GM21528 (cell line): ENCODE results near the gene LHX8.
"Not testable (repeated sequence)": the region's sequence is repeated elsewhere in the genome, so short reads cannot be mapped to it uniquely, and the experiment has no call there.

ENCODE experiments used
- ATAC-seq: cut with Tn5 transposase; IDR thresholded peaks from one replicate; pipeline ENCODE4 v1.9.1; 2021; ENCODE audit warnings: mild to moderate bottlenecking, moderate library complexity; ENCODE audit not compliant: unreplicated experiment, low FRiP score

The LHX8 gene

GRCh38 chr1:75132242-75132811, 1.9 kb upstream of the LHX8 start:
- ATAC-seq = no peak

GRCh38 chr1:75132812-75133619, 1.2 kb upstream of the LHX8 start:
- no peak for ATAC-seq

- no peak for ATAC-seq
Measured at GRCh38 chr1:75134647-75135572, 722 bp downstream of the LHX8 start.

GRCh38 chr1:75135573-75136194, 1.5 kb downstream of the LHX8 start:
- ATAC-seq = no peak

- ATAC-seq = no peak
Measured at GRCh38 chr1:75136195-75136815, 2.1 kb downstream of the LHX8 start.

- ATAC-seq = no peak
Measured at GRCh38 chr1:75136921-75137641, 2.9 kb downstream of the LHX8 start.

- ATAC-seq = no peak
Measured at GRCh38 chr1:75152092-75152491, 17.9 kb downstream of the LHX8 start.

GRCh38 chr1:75159154-75159553, 25.0 kb downstream of the LHX8 start:
- ATAC-seq = no peak

GRCh38 chr1:75165264-75165663, 31.1 kb downstream of the LHX8 start:
- no peak for ATAC-seq

- no peak for ATAC-seq
Measured at GRCh38 chr1:75166821-75167220, 32.6 kb downstream of the LHX8 start.

GRCh38 chr1:75170011-75170410, 35.8 kb downstream of the LHX8 start:
- ATAC-seq = no peak

- ATAC-seq = no peak
Measured at GRCh38 chr1:75170981-75171380, 36.8 kb downstream of the LHX8 start.

GRCh38 chr1:75171876-75172275, 37.7 kb downstream of the LHX8 start:
- no peak for ATAC-seq

- no peak for ATAC-seq
Measured at GRCh38 chr1:75172556-75172955, 38.4 kb downstream of the LHX8 start.

GRCh38 chr1:75174031-75174760, 40.0 kb downstream of the LHX8 start:
- ATAC-seq = no peak

GRCh38 chr1:75181214-75181955, 47.2 kb downstream of the LHX8 start:
- not testable (repeated sequence) for ATAC-seq

GRCh38 chr1:75188892-75189291, 54.7 kb downstream of the LHX8 start:
- ATAC-seq = no peak

- ATAC-seq = no peak
Measured at GRCh38 chr1:75198163-75198562, 64.0 kb downstream of the LHX8 start.
